SK-N-SH (cell line): ENCODE data around the gene RAB12. TPM values are rescaled to one million over a fixed set of nuclear protein-coding genes. Genes with fewer than 3 reads are reported as not detected.

Experiments
- CTCF ChIA-PET: fragments of 300-600, 350-600 bp; formaldehyde crosslinking; extraction: SDS; loops from one replicate; lab custom pipeline; 2021; lab: Yijun Ruan, JAX
- POLR2A ChIA-PET: fragments of 350-600 bp; sonication (Branson Sonifier 250); formaldehyde crosslinking; extraction: SDS; loops from one replicate; lab custom pipeline; 2020; ENCODE audit warnings: antibody characterized with exemption, inconsistent platforms; lab: Yijun Ruan, JAX
- DNase-seq: peaks from one replicate; pipeline ENCODE4 v3.0.0; 2012
- H2AFZ ChIP-seq: fragments of 200-600 bp; sonication (generic); 2 replicates; pipeline ENCODE4 v1.8.1; 2016; ENCODE audit warnings: antibody characterized with exemption, mild to moderate bottlenecking, low read depth
- H3F3A ChIP-seq: fragments of 200-600 bp; sonication (generic); replicated peaks from 2 replicates; pipeline ENCODE3; 2016; ENCODE audit warnings: antibody characterized with exemption, mild to moderate bottlenecking; ENCODE audit not compliant: insufficient read depth
- H3K27ac ChIP-seq, 2 experiments: fragments of 200-500 bp in 1 of 2; fragments of 200-600 bp in 1 of 2; sonication (Bioruptor generic) in 1 of 2; sonication (generic), shearing (Covaris generic) in 1 of 2; 2 replicates each; pipeline versions ENCODE4 v1.5.1 to v1.6.1; 2014 to 2016; ENCODE audit warnings: low read depth in 2 of 2, inconsistent platforms in 1 of 2, low read length in 1 of 2, mild to moderate bottlenecking in 1 of 2, mixed read lengths in 1 of 2
- H3K27me3 ChIP-seq: fragments of 200-600 bp; sonication (generic), shearing (Covaris generic); 2 replicates; pipeline ENCODE4 v1.6.1; 2016; ENCODE audit warnings: mixed run types; ENCODE audit not compliant: insufficient read depth
- H3K36me3 ChIP-seq, 2 experiments: fragments of 200-500 bp in 1 of 2; fragments of 200-600 bp in 1 of 2; sonication (Bioruptor generic) in 1 of 2; sonication (generic) in 1 of 2; replicated peaks in 1 of 2; 2 replicates each; pipeline versions ENCODE3 to v1.5.1; 2014 to 2016; ENCODE audit warnings: low read length in 1 of 2, mild to moderate bottlenecking in 1 of 2; ENCODE audit not compliant: insufficient read depth in 2 of 2, control insufficient read depth in 1 of 2
- H3K4me1 ChIP-seq, 2 experiments: fragments of 200-500 bp in 1 of 2; fragments of 200-600 bp in 1 of 2; sonication (Bioruptor generic) in 1 of 2; sonication (generic), shearing (Covaris generic) in 1 of 2; 2 replicates each; pipeline versions ENCODE4 v1.5.1 to v1.6.1; 2014 to 2016; ENCODE audit warnings: low read depth in 1 of 2, low read length in 1 of 2, mixed run types in 1 of 2; ENCODE audit not compliant: insufficient read depth in 2 of 2, control insufficient read depth in 1 of 2
- H3K4me2 ChIP-seq: fragments of 200-600 bp; sonication (generic), shearing (Covaris generic); 2 replicates; pipeline ENCODE4 v1.6.1; 2017; ENCODE audit warnings: mixed run types
- H3K4me3 ChIP-seq, 2 experiments: fragments of 200-500 bp in 1 of 2; fragments of 200-600 bp in 1 of 2; sonication (Bioruptor generic) in 1 of 2; sonication (generic), shearing (Covaris generic) in 1 of 2; 2 replicates each; pipeline versions ENCODE4 v1.5.1 to v1.8.1; 2014 to 2016; ENCODE audit warnings: low read depth in 2 of 2, inconsistent platforms in 1 of 2, low read length in 1 of 2, mild to moderate bottlenecking in 1 of 2, mixed read lengths in 1 of 2, moderate library complexity in 1 of 2
- H3K79me2 ChIP-seq: fragments of 200-600 bp; sonication (generic); 2 replicates; pipeline ENCODE4 v1.8.1; 2017; ENCODE audit warnings: mild to moderate bottlenecking; ENCODE audit not compliant: insufficient read depth
- H3K9ac ChIP-seq: fragments of 200-600 bp; sonication (generic); 2 replicates; pipeline ENCODE4 v1.6.1; 2017; ENCODE audit warnings: mixed run types
- H3K9me2 ChIP-seq: fragments of 200-600 bp; sonication (generic); 2 replicates; pipeline ENCODE4 v1.6.1; 2017; ENCODE audit warnings: mixed run types
- H3K9me3 ChIP-seq: fragments of 200-600 bp; sonication (generic); 2 replicates; pipeline ENCODE4 v1.6.1; 2017; ENCODE audit warnings: mixed run types, mild to moderate bottlenecking, moderate library complexity
- H4K20me1 ChIP-seq: fragments of 200-600 bp; sonication (generic); 2 replicates; pipeline ENCODE4 v1.6.1; 2017; ENCODE audit warnings: mild to moderate bottlenecking, mixed run types; ENCODE audit not compliant: insufficient read depth
- EP300 ChIP-seq, 2 experiments: IDR thresholded peaks; 2 replicates each; pipeline versions ENCODE4 v1.4.0 to v1.6.1; 2012; ENCODE audit warnings: borderline replicate concordance in 1 of 2, low read depth in 1 of 2, low read length in 1 of 2
- FOXM1 ChIP-seq: IDR thresholded peaks from 2 replicates; pipeline ENCODE4 v1.4.0; 2012; ENCODE audit warnings: low read depth, mild to moderate bottlenecking
- GABPA ChIP-seq: IDR thresholded peaks from 2 replicates; pipeline ENCODE4 v1.4.0; 2012; ENCODE audit warnings: low read depth, mild to moderate bottlenecking
- MXI1 ChIP-seq: IDR thresholded peaks from 2 replicates; pipeline ENCODE4 v1.6.1; 2012; ENCODE audit warnings: mild to moderate bottlenecking, low read depth, low read length, improper control_type of control experiment
- NRF1 ChIP-seq: IDR thresholded peaks from 2 replicates; pipeline ENCODE4 v1.6.1; 2012; ENCODE audit warnings: low read depth, mild to moderate bottlenecking, low read length
- REST ChIP-seq: IDR thresholded peaks from 2 replicates; pipeline ENCODE4 v1.6.1; 2012; ENCODE audit warnings: mild to moderate bottlenecking, low read depth, low read length, moderate library complexity
- TAF1 ChIP-seq: IDR thresholded peaks from 2 replicates; pipeline ENCODE4 v1.6.1; 2012; ENCODE audit warnings: low read depth, mild to moderate bottlenecking, low read length, moderate library complexity, borderline replicate concordance
- USF2 ChIP-seq: fragments of 150-350 bp; IDR thresholded peaks from 2 replicates; pipeline ENCODE4 v1.6.1; 2017; ENCODE audit warnings: antibody characterized with exemption, low read length, low read depth, borderline replicate concordance
- WGBS: methylation state at CpG from one replicate; pipeline ENCODE4 v1.1.6; 2017; ENCODE audit warnings: low lambda C conversion rate; 5-methylcytosine and 5-hydroxymethylcytosine counted together
- polyA plus RNA-seq, 3 experiments: library from polyadenylated mRNA; depleted of rRNA; stranded (reverse); fragments of >200 nt; gene quantifications; 2 replicates each; pipeline ENCODE4 v1.2.3, GENCODE V29; 2012
- TF ChIP-seq, protein P1 (sequence below): IDR thresholded peaks from 2 replicates; pipeline ENCODE4 v1.4.0; 2012; ENCODE audit warnings: low read depth, borderline replicate concordance

The RAB12 gene
- polyA plus RNA-seq, 1 of the 3 experiments (the other 2 are of a cell fraction): 11.0 TPM

DNA sequence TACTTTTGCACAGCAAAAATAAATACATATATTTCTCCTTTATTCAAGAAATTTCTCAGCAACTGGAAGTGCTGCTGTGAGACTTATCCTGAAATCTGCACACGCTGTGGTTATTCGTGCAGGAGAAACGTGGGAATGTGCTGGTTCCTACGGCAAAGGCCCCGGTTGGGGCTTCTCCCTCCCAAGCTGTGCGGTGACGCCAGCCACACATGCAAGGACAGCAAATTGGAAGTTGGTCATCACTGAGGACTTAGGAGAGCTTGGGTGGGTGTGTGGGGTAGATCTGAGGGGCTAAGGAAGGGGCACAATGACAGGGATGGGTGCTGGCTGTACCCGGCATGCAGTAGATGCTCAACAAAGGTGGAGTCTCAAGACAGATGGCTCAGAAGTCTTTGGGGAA, 79.6 kb downstream of the RAB12 start:
- 99% methylated on average over 8 of the region's 8 CpGs for WGBS
- H3K79me2 ChIP-seq: no peaks in the 10 kb centered on the region
- H3K9ac ChIP-seq: no peak overlapping the region
- no peaks in the 10 kb centered on the region for H4K20me1 ChIP-seq
- TF ChIP-seq REST: no peak
- TF ChIP-seq MXI1: no peak
- TF ChIP-seq TAF1: no peak
- no peak for TF ChIP-seq USF2
- no peak for TF ChIP-seq GABPA
- TF ChIP-seq FOXM1: no peak
- TF ChIP-seq EP300 (IDR thresholded peaks at IDR 0.05; ENCODE audit: borderline replicate concordance in 1 of 2, low read depth in 1 of 2, low read length in 1 of 2): no peak
- TF ChIP-seq, protein P1, sequence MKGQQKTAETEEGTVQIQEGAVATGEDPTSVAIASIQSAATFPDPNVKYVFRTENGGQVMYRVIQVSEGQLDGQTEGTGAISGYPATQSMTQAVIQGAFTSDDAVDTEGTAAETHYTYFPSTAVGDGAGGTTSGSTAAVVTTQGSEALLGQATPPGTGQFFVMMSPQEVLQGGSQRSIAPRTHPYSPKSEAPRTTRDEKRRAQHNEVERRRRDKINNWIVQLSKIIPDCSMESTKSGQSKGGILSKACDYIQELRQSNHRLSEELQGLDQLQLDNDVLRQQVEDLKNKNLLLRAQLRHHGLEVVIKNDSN: no peak
- TF ChIP-seq NRF1: no peak
- H3K4me1 ChIP-seq: no peaks in the 10 kb centered on the region
- H3K4me2 ChIP-seq: no peak overlapping the region
- ChIA-PET POLR2A (no interaction called here), CTCF (interaction anchor here (0.8 to 3.7 kb wide), 4 partner anchors 7 to 299 kb away, joined by 3 to 32 read pairs (median 12); no protein-coding TSS in a partner anchor)
- no peaks in the 10 kb centered on the region for H3K9me3 ChIP-seq
- H2AFZ ChIP-seq: no peak overlapping the region
- H3K27me3 ChIP-seq: no peaks in the 10 kb centered on the region
- DNase-seq: no peak
- H3F3A ChIP-seq: no peaks in the 10 kb centered on the region
- H3K36me3 ChIP-seq: no peaks in the 10 kb centered on the region
- H3K9me2 ChIP-seq: no peaks in the 10 kb centered on the region
- H3K4me3 ChIP-seq: no peak overlapping the region
- H3K27ac ChIP-seq: no peak overlapping the region

Other genes starting within 250 kb of the RAB12 start
- gene MTCL1, start 96.1 kb downstream of the RAB12 start, polyA plus RNA-seq (2012; rRNA removed): 28.0 and 33.5 TPM in 2 replicates